Smooth muscle cell (in vitro differentiated cells): ENCODE results near the gene PPP6R3. TPM values are rescaled to one million over a fixed set of nuclear protein-coding genes. Genes with fewer than 3 reads are reported as not detected.

ENCODE experiments used
- DNase-seq: peaks from one replicate; lab custom pipeline; 2025; ENCODE audit not compliant: unreplicated experiment; lab: John Stamatoyannopoulos, UW
- H2AFZ ChIP-seq: fragments of 200-600 bp; sonication (generic); 2 replicates; pipeline ENCODE4 v1.6.0; 2016; ENCODE audit warnings: antibody characterized with exemption, low read depth, mild to moderate bottlenecking
- H3F3A ChIP-seq: fragments of 200-600 bp; sonication (generic); 2 replicates; pipeline ENCODE4 v1.6.0; 2017; ENCODE audit warnings: antibody characterized with exemption, low read depth
- H3K27ac ChIP-seq: fragments of 200-600 bp; sonication (generic); 2 replicates; pipeline ENCODE4 v1.5.1; 2016; ENCODE audit warnings: low read depth, mild to moderate bottlenecking
- H3K27me3 ChIP-seq: fragments of 200-600 bp; sonication (generic); 2 replicates; pipeline ENCODE4 v1.6.1; 2016; ENCODE audit warnings: low read depth, mild to moderate bottlenecking
- H3K36me3 ChIP-seq: fragments of 200-600 bp; sonication (generic); 2 replicates; pipeline ENCODE4 v1.5.1; 2016; ENCODE audit warnings: low read depth
- H3K4me1 ChIP-seq: fragments of 200-600 bp; sonication (generic); 2 replicates; pipeline ENCODE4 v1.5.1; 2016; ENCODE audit warnings: low read depth
- H3K4me2 ChIP-seq: fragments of 200-600 bp; sonication (generic); 2 replicates; pipeline ENCODE4 v1.6.0; 2016; ENCODE audit warnings: mild to moderate bottlenecking
- H3K4me3 ChIP-seq: fragments of 200-600 bp; sonication (generic); 2 replicates; pipeline ENCODE4 v1.5.1; 2016; ENCODE audit warnings: mild to moderate bottlenecking
- H3K79me2 ChIP-seq: fragments of 200-600 bp; sonication (generic); 2 replicates; pipeline ENCODE4 v1.6.0; 2016; ENCODE audit warnings: low read depth, mild to moderate bottlenecking
- H3K9ac ChIP-seq: fragments of 200-600 bp; sonication (generic); 2 replicates; pipeline ENCODE4 v1.6.0; 2016; ENCODE audit warnings: low read depth
- H3K9me3 ChIP-seq: fragments of 200-600 bp; sonication (generic); replicated peaks from 2 replicates; pipeline ENCODE4 v1.5.1; 2016; ENCODE audit warnings: low read depth
- H4K20me1 ChIP-seq: fragments of 200-600 bp; sonication (generic); 2 replicates; pipeline ENCODE4 v1.6.0; 2016; ENCODE audit warnings: low read depth
- WGBS: methylation state at CpG from one replicate; pipeline ENCODE4 v1.1.7; 2016; ENCODE audit warnings: low lambda C conversion rate; 5-methylcytosine and 5-hydroxymethylcytosine counted together
- polyA plus RNA-seq: library from polyadenylated mRNA; unstranded; fragments of >200 nt; fragmentation: Nextera tagmentation; extraction: Ambion mirVana; gene quantifications from 2 replicates; pipeline ENCODE4 v1.2.1, GENCODE V29; 2016
- total RNA-seq: library from RNA; depleted of rRNA; stranded (reverse); fragments of >200 nt; gene quantifications from 2 replicates; pipeline ENCODE4 v1.2.3, GENCODE V29; 2014
- TF ChIP-seq, protein P1 (sequence below): fragments of 200-600 bp; sonication (generic); IDR thresholded peaks from 2 replicates; pipeline ENCODE4 v1.5.1; 2017; ENCODE audit warnings: borderline replicate concordance, mild to moderate bottlenecking, antibody characterized with exemption; ENCODE audit not compliant: insufficient read depth, poor library complexity, severe bottlenecking

PPP6R3 gene
- total and polyA plus RNA-seq, 2 experiments from 2014 or later: 28.4 to 121 TPM

DNA sequence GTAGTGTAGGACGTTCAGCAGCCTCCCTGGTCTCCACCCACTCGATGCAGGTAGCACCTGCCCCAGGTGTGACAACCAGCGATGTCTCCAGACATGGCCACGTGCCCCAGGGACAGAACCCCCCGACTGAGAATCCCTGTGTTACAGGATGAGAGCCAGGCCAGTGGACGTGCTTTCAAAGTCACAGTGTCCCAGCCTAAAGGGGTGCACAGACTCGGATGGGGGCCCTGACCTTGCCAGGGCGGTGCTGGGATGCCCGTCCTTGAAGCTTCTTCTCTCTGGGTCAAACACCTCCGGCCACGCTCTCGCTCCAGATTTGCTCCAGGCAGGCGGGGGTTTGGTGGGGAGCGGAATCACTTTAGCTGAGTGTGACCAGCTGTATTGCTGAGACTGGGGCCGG lies 200.5 kb downstream of the PPP6R3 start:
- no peak for DNase-seq
- H3K4me1 ChIP-seq: no peaks in the 10 kb centered on the region
- H3F3A ChIP-seq: no peaks in the 10 kb centered on the region
- no peak overlapping the region for H3K4me2 ChIP-seq
- H4K20me1 ChIP-seq: no peaks in the 10 kb centered on the region
- no peaks in the 10 kb centered on the region for H3K79me2 ChIP-seq
- H3K27ac ChIP-seq: no peak overlapping the region
- H3K36me3 ChIP-seq: no peaks in the 10 kb centered on the region
- no peak overlapping the region for H3K9ac ChIP-seq
- no peaks in the 10 kb centered on the region for H3K27me3 ChIP-seq
- H2AFZ ChIP-seq: no peak overlapping the region
- no peaks in the 10 kb centered on the region for H3K9me3 ChIP-seq
- TF ChIP-seq, protein P1, sequence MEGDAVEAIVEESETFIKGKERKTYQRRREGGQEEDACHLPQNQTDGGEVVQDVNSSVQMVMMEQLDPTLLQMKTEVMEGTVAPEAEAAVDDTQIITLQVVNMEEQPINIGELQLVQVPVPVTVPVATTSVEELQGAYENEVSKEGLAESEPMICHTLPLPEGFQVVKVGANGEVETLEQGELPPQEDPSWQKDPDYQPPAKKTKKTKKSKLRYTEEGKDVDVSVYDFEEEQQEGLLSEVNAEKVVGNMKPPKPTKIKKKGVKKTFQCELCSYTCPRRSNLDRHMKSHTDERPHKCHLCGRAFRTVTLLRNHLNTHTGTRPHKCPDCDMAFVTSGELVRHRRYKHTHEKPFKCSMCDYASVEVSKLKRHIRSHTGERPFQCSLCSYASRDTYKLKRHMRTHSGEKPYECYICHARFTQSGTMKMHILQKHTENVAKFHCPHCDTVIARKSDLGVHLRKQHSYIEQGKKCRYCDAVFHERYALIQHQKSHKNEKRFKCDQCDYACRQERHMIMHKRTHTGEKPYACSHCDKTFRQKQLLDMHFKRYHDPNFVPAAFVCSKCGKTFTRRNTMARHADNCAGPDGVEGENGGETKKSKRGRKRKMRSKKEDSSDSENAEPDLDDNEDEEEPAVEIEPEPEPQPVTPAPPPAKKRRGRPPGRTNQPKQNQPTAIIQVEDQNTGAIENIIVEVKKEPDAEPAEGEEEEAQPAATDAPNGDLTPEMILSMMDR: no peak
- H3K4me3 ChIP-seq: no peak overlapping the region
- 84% methylated on average over 15 of the region's 15 CpGs for WGBS

- no peak overlapping the region for H3K9ac ChIP-seq
Measured at GRCh38 chr11:68661697-68662603, 201.4 kb downstream of the PPP6R3 start.

DNA sequence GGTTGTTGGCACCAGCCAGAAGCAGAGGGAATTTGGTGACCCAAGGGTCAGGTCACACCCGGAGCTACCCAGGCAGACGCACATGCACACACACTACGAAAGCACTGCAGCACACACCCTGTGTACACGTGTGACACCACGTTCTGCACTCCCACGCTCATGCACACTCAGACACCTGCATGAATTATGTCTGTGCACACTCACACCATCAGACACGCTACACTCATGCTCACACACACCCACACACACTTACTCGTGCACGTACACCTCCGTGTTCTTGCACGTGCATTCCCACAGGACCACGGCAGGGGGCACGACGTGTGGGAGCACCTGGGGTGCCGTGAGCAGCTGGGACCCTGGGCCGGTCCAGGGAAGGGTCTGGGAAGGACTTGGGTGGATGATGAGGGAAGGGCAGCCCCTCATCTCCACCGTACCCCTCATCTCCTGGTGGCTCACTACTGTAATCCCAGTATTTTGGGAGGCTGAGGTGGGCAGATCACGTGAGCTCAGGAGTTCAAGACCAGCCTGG lies 203.0 kb downstream of the PPP6R3 start:
- H2AFZ ChIP-seq: no peak overlapping the region
- no peaks in the 10 kb centered on the region for H3K4me1 ChIP-seq
- no peaks in the 10 kb centered on the region for H3K9me3 ChIP-seq
- H3K36me3 ChIP-seq: no peaks in the 10 kb centered on the region
- 96% methylated on average over 18 of the region's 18 CpGs for WGBS
- no peak overlapping the region for H3K27ac ChIP-seq
- H3K27me3 ChIP-seq: no peaks in the 10 kb centered on the region
- no peaks in the 10 kb centered on the region for H3F3A ChIP-seq
- no peak for DNase-seq
- TF ChIP-seq, protein P1: no peak
- no peak overlapping the region for H3K4me2 ChIP-seq
- no peak overlapping the region for H3K4me3 ChIP-seq
- no peaks in the 10 kb centered on the region for H4K20me1 ChIP-seq
- no peaks in the 10 kb centered on the region for H3K79me2 ChIP-seq
- no peak overlapping the region for H3K9ac ChIP-seq

More at GRCh38 chr11:68661697-68662603, 201.4 kb downstream of the PPP6R3 start:
- H3K9me3 ChIP-seq: no peaks in the 10 kb centered on the region
- no peaks in the 10 kb centered on the region for H3K4me1 ChIP-seq
- 84% methylated on average over 18 of the region's 18 CpGs for WGBS
- H3K4me2 ChIP-seq: no peak overlapping the region
- H3K27ac ChIP-seq: no peak overlapping the region
- H4K20me1 ChIP-seq: no peaks in the 10 kb centered on the region
- no peak for DNase-seq
- H3K27me3 ChIP-seq: no peaks in the 10 kb centered on the region
- no peak overlapping the region for H3K4me3 ChIP-seq
- TF ChIP-seq, protein P1: no peak
- no peaks in the 10 kb centered on the region for H3K36me3 ChIP-seq
- no peaks in the 10 kb centered on the region for H3K79me2 ChIP-seq
- H2AFZ ChIP-seq: no peak overlapping the region
- H3F3A ChIP-seq: no peaks in the 10 kb centered on the region

DNA sequence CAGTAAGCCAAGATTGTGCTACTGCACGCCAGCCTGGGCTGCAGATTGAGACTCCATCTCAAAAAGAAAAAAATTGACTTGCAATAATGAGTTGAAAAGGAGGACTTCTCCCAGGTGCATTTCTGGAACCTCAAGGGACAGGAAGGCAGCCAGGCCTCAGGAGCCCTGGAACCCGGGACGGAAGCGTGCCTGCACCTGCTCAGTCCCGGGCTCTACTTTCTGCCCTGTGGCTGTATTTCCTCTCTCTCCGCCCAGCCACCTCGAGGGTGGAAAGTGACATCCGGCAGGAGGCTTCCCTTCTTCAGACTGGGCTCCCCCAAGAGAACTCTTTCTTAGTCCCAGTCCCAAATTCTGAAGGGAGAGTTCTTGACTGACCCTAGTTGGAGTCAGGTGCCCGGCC lies 203.6 kb downstream of the PPP6R3 start:
- Histone ChIP-seq H2AFZ (no peak overlapping the region), H3K9ac (no peak overlapping the region), H4K20me1 (no peaks in the 10 kb centered on the region), H3K79me2 (no peaks in the 10 kb centered on the region), H3K27ac (no peak overlapping the region), H3K4me2 (no peak overlapping the region), H3F3A (no peaks in the 10 kb centered on the region), H3K9me3 (no peaks in the 10 kb centered on the region), H3K4me1 (no peaks in the 10 kb centered on the region), H3K4me3 (no peak overlapping the region), H3K36me3 (no peaks in the 10 kb centered on the region), H3K27me3 (no peaks in the 10 kb centered on the region)
- TF ChIP-seq, protein P1: no peak
- 97% methylated on average over 9 of the region's 9 CpGs for WGBS
- no peak for DNase-seq
